Measurements from ENCODE around the gene NRIP1. TPM values are rescaled to one million over a fixed set of nuclear protein-coding genes. Genes with fewer than 3 reads are reported as not detected.

The NRIP1 gene
- total RNA-seq, 4 donors from 2014 or later: 21.5 to 30.7 (median 28.2) TPM

DNA sequence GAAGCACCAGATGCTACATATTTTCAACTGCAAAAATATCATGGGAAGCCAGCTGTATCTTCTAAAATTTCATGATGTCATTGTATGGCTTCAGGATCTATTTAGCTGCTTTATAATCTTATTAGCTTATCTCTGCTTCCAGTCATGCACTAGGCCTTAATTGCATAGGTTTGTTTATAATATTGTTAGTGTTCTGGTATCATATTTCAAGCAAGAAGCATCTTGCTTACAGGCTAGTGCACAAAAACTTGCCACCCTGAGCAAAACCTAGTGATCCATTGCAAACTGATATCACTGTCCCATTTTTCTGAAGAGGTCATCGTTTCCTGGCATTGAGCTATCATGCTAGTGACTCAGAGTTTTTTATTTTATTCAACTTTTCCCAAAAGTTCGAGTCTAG, 15.7 kb upstream of the NRIP1 start:
- no peaks in the 10 kb centered on the region for H3K36me3 ChIP-seq
- 39 to 67% methylated on average over 1 to 2 of the region's 2 CpGs for WGBS, 2 donors (ENCODE audit: low coverage in 1 of 2)
- H3K27me3 ChIP-seq: no peaks in the 10 kb centered on the region
- H3K27ac ChIP-seq: no peak overlapping the region
- TF ChIP-seq POLR2AphosphoS5 (IDR thresholded peaks at IDR 0.05) (no peak), POLR2A (IDR thresholded peaks at IDR 0.05) (no peak), EP300 (IDR thresholded peaks at IDR 0.05) (no peak)
- TF ChIP-seq, protein P1, sequence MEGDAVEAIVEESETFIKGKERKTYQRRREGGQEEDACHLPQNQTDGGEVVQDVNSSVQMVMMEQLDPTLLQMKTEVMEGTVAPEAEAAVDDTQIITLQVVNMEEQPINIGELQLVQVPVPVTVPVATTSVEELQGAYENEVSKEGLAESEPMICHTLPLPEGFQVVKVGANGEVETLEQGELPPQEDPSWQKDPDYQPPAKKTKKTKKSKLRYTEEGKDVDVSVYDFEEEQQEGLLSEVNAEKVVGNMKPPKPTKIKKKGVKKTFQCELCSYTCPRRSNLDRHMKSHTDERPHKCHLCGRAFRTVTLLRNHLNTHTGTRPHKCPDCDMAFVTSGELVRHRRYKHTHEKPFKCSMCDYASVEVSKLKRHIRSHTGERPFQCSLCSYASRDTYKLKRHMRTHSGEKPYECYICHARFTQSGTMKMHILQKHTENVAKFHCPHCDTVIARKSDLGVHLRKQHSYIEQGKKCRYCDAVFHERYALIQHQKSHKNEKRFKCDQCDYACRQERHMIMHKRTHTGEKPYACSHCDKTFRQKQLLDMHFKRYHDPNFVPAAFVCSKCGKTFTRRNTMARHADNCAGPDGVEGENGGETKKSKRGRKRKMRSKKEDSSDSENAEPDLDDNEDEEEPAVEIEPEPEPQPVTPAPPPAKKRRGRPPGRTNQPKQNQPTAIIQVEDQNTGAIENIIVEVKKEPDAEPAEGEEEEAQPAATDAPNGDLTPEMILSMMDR (IDR thresholded peaks at IDR 0.05): no peak
- H3K4me1 ChIP-seq: no peaks in the 10 kb centered on the region
- no peak overlapping the region for H3K4me3 ChIP-seq
- no peaks in the 10 kb centered on the region for H3K9me3 ChIP-seq
- no peak for ATAC-seq

DNA sequence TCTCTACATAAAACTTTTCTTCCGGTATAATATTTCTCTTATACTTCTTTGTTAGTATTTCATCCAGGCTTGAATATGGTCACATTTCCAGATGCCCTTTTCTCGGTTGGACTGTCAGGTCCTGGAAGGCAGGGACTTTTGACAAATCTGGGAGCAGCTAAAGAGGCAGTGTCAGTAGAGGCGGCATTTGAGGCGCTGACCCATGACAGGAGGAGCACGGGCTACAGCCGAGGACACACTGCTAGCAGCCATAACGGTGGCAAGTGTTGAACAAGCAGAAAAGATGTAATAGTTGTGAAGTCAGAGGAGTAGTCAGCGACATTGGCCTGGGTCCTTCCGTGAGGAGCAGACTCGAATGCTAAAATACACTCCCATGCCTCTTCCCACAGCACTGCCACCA, 14.5 kb upstream of the NRIP1 start:
- H3K4me3 ChIP-seq: no peak overlapping the region
- 96 to 100% methylated on average over 2 to 10 of the region's 10 CpGs for WGBS, 2 donors (ENCODE audit: low coverage in 1 of 2)
- H3K9me3 ChIP-seq: no peaks in the 10 kb centered on the region
- TF ChIP-seq, protein P1 (IDR thresholded peaks at IDR 0.05): no peak
- TF ChIP-seq POLR2AphosphoS5 (IDR thresholded peaks at IDR 0.05) (no peak), POLR2A (IDR thresholded peaks at IDR 0.05) (no peak), EP300 (IDR thresholded peaks at IDR 0.05) (no peak)
- no peak for ATAC-seq
- no peaks in the 10 kb centered on the region for H3K36me3 ChIP-seq
- no peak overlapping the region for H3K27ac ChIP-seq
- no peaks in the 10 kb centered on the region for H3K27me3 ChIP-seq
- H3K4me1 ChIP-seq: no peaks in the 10 kb centered on the region

DNA sequence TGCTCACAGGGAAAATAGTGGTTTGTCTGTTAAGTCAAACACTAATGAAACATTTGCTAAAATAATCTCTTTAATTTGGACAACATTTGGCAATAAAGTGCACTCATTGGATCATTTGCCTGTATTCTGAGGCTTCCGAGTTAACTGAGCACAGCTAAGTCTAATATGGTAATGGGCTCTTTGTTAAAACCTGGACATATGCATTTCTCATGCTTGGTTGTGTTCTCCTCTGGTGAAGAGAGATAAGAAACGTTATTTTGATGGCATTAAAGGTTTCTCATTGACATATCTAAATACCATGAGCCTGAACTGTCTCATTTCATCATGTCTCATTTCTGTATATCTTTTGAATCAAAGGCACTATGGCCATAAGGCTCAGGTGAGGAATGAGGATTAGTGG, 13.4 kb upstream of the NRIP1 start:
- Histone ChIP-seq H3K36me3 (no peaks in the 10 kb centered on the region), H3K27me3 (no peaks in the 10 kb centered on the region), H3K9me3 (no peaks in the 10 kb centered on the region), H3K4me3 (no peak overlapping the region), H3K4me1 (no peaks in the 10 kb centered on the region), H3K27ac (no peak overlapping the region)
- 46 to 50% methylated on average over 2 of the region's 2 CpGs for WGBS, 2 donors (ENCODE audit: low coverage in 1 of 2)
- TF ChIP-seq POLR2AphosphoS5 (IDR thresholded peaks at IDR 0.05) (no peak), EP300 (IDR thresholded peaks at IDR 0.05) (no peak), POLR2A (IDR thresholded peaks at IDR 0.05) (no peak)
- TF ChIP-seq, protein P1 (IDR thresholded peaks at IDR 0.05): no peak
- ATAC-seq: no peak

DNA sequence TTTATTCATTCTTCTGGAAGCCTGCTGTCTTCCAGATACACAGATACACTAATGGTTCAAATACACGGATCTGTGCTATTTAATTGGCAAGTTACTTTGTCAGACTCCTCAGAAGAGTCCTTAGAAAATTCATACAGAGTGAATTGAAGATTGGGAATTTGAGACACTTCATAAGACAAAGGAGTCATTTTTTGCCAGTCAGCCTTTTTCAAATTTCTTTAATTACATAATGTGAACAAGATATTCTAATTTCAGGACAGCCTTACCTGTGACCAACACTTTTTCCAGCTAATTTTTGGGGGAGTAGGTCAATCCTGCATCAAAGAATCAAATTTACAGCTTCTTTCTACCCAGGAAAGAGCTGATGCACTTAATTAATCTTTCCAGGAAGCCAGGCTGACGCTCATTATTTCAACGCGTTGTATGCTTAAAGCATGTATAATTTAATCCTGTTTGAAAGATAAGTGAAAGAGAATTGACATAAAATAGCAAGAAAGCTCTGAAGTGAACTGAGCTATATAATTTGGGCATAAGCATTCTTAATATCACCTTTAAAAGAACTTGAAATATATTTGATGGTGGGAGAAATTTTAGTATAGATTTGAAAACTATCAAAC, 12.8 kb upstream of the NRIP1 start:
- no peaks in the 10 kb centered on the region for H3K27me3 ChIP-seq
- H3K36me3 ChIP-seq: no peaks in the 10 kb centered on the region
- 55 to 61% methylated on average over 4 of the region's 4 CpGs for WGBS, 2 donors (ENCODE audit: low coverage in 1 of 2)
- no peaks in the 10 kb centered on the region for H3K4me1 ChIP-seq
- TF ChIP-seq POLR2A (IDR thresholded peaks at IDR 0.05): no peak
- no peak for TF ChIP-seq EP300 (IDR thresholded peaks at IDR 0.05)
- no peak for TF ChIP-seq POLR2AphosphoS5 (IDR thresholded peaks at IDR 0.05)
- TF ChIP-seq, protein P1 (IDR thresholded peaks at IDR 0.05): no peak
- no peaks in the 10 kb centered on the region for H3K9me3 ChIP-seq
- no peak for ATAC-seq
- H3K4me3 ChIP-seq: no peak overlapping the region
- H3K27ac ChIP-seq: no peak overlapping the region

DNA sequence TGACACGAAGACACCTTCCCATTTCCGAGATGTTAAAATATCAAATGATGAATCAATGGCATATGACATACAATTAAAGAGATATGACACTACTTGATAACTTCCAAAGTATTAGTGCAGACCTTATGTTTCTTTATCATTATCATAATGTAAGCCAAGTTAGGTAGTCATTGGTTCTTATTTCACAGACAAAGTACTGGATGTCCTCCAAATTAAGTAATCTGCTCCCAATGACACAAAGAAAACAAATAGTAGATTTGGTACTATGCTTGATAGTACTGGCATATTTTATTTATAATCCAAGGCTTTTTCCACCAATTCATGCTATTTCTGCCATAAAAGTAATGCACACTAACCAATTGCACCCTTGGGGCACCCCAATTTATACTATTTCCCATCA, 11.9 kb upstream of the NRIP1 start:
- H3K4me1 ChIP-seq: no peaks in the 10 kb centered on the region
- WGBS, 2 donors (ENCODE audit: low coverage in 1 of 2): 75 to 77% methylated on average over 2 of the region's 2 CpGs
- no peaks in the 10 kb centered on the region for H3K36me3 ChIP-seq
- H3K27me3 ChIP-seq: no peaks in the 10 kb centered on the region
- no peak overlapping the region for H3K4me3 ChIP-seq
- no peak for TF ChIP-seq EP300 (IDR thresholded peaks at IDR 0.05)
- TF ChIP-seq POLR2AphosphoS5 (IDR thresholded peaks at IDR 0.05): no peak
- no peak for TF ChIP-seq POLR2A (IDR thresholded peaks at IDR 0.05)
- TF ChIP-seq, protein P1 (IDR thresholded peaks at IDR 0.05): no peak
- ATAC-seq: no peak
- no peaks in the 10 kb centered on the region for H3K9me3 ChIP-seq
- no peak overlapping the region for H3K27ac ChIP-seq

Measured in gastroesophageal sphincter (tissue), 4 donors.